Nephron progenitor cell (in vitro differentiated cells): ENCODE data around the gene MT4.

ENCODE experiments used
- DNase-seq: peaks from one replicate; pipeline ENCODE4 v3.0.0; 2021
- H3K27ac Mint-ChIP-seq: 2 replicates; pipeline ENCODE4 v1.8.0; 2021; ENCODE audit warnings: mild to moderate bottlenecking, moderate library complexity, mixed read lengths
- H3K27me3 Mint-ChIP-seq: 2 replicates; pipeline ENCODE4 v1.8.0; 2021; ENCODE audit warnings: mild to moderate bottlenecking, low read depth, mixed read lengths; ENCODE audit not compliant: poor library complexity
- H3K36me3 Mint-ChIP-seq: 2 replicates; pipeline ENCODE4 v1.8.0; 2021; ENCODE audit warnings: low read depth, mixed read lengths
- H3K4me1 Mint-ChIP-seq: 2 replicates; pipeline ENCODE4 v1.8.0; 2021; ENCODE audit warnings: mixed read lengths
- H3K4me3 Mint-ChIP-seq: 2 replicates; pipeline ENCODE4 v1.8.0; 2021; ENCODE audit warnings: mild to moderate bottlenecking, moderate library complexity, mixed read lengths
- H3K9me3 Mint-ChIP-seq: 2 replicates; pipeline ENCODE4 v1.8.0; 2021; ENCODE audit warnings: mild to moderate bottlenecking, moderate library complexity, mixed read lengths
- CTCF ChIP-seq: fragments of 200-600 bp; sonication (generic); IDR thresholded peaks from 2 replicates; pipeline ENCODE4 v1.5.0; 2021; ENCODE audit warnings: antibody characterized with exemption

The MT4 gene

GRCh38 chr16:56564793-56565477, at the start of gene MT4:
TSS of gene MT4 (plus strand) at chr16:56565073. CDS start at chr16:56565129, 56 bp downstream.
- no peak within 1 kb of the TSS for H3K27ac Mint-ChIP-seq
- peaks cover 10% of the 10 kb centered on the region for H3K4me1 Mint-ChIP-seq

GRCh38 chr16:56515665-56516064, 49.2 kb upstream of the MT4 start:
- TF ChIP-seq CTCF = no peak
- H3K4me1 Mint-ChIP-seq = peaks cover 35% of the 10 kb centered on the region

More at GRCh38 chr16:56564793-56565477, at the start of gene MT4:
- H3K4me3 Mint-ChIP-seq = no peak within 1 kb of the TSS
- no peak for DNase-seq
- no peaks in the 10 kb centered on the region for H3K36me3 Mint-ChIP-seq
- H3K9me3 Mint-ChIP-seq = no peaks in the 10 kb centered on the region
- H3K27me3 Mint-ChIP-seq = peaks cover 44% of the 10 kb centered on the region
- no peak for TF ChIP-seq CTCF

DNA sequence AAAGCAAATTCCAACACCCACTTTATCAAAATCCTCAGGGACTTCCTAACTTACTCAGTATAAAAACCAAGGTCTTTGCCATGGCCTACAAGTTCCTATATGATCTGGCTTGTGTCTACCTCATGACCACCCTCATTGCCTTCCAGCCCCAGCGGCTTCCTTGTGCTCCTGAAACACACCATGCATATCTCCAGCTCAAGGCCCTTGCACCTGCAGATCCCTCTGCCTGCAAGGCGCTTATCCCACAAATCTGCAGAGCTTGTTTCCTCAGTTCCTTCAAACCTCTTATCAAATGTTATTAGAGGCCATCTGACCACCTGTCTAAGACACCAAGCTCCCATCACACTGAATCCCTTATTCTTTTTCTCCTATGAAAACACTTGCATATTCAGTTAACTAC, 47.7 kb upstream of the MT4 start:
- H3K36me3 Mint-ChIP-seq = peaks cover 23% of the 10 kb centered on the region
- H3K4me1 Mint-ChIP-seq = peaks cover 34% of the 10 kb centered on the region
- no peak overlapping the region for H3K27ac Mint-ChIP-seq
- peaks cover 4% of the 10 kb centered on the region for H3K9me3 Mint-ChIP-seq
- TF ChIP-seq CTCF = no peak
- no peak overlapping the region for H3K4me3 Mint-ChIP-seq
- DNase-seq = no peak
- no peaks in the 10 kb centered on the region for H3K27me3 Mint-ChIP-seq

More at GRCh38 chr16:56515665-56516064, 49.2 kb upstream of the MT4 start:
- Mint-ChIP-seq H3K4me3 (no peak overlapping the region), H3K9me3 (peaks cover 7% of the 10 kb centered on the region), H3K27me3 (no peaks in the 10 kb centered on the region), H3K36me3 (peaks cover 38% of the 10 kb centered on the region), H3K27ac (no peak overlapping the region)
- DNase-seq = no peak

DNA sequence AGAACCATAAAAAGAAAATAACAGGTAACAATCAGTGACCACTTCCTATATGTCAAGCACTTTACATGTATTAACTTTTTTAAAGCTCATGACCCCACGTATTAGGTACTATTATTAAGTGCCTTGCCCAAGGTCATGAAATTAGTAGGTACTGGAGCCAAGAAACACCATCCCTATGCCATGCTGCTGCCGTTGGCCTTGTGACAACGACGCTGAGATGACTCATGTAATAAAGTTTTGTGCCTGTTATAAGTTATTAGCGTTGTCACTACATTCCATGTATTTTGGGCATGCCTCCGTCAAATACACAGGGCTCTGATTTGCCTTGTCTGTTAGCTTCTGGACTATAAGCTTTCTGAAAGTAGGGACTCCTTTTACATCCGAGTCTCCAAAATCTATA, 46.4 kb upstream of the MT4 start:
- no peak for TF ChIP-seq CTCF
- Mint-ChIP-seq H3K4me3 (peak overlapping the region; percentile 85), H3K27ac (no peak overlapping the region), H3K4me1 (peaks cover 34% of the 10 kb centered on the region), H3K9me3 (no peaks in the 10 kb centered on the region), H3K27me3 (peaks cover 7% of the 10 kb centered on the region), H3K36me3 (peaks cover 10% of the 10 kb centered on the region)
- DNase-seq = no peak

GRCh38 chr16:56519459-56520250, 45.2 kb upstream of the MT4 start, which contains the start of gene BBS2:
TSS of gene BBS2 (minus strand) at chr16:56520024. CDS start at chr16:56519862, 162 bp downstream.
- TF ChIP-seq CTCF = no peak
- peaks cover 34% of the 10 kb centered on the region for H3K4me1 Mint-ChIP-seq
- DNase-seq = peak; percentile 95

More at GRCh38 chr16:56519459-56520250, 45.2 kb upstream of the MT4 start, which contains the start of gene BBS2:
- Mint-ChIP-seq H3K27ac (peak within 1 kb of the TSS; percentile 45), H3K4me3 (peak within 1 kb of the TSS; percentile 85), H3K9me3 (no peaks in the 10 kb centered on the region), H3K27me3 (peaks cover 7% of the 10 kb centered on the region), H3K36me3 (no peaks in the 10 kb centered on the region)
